CD4-positive, CD25-positive, alpha-beta regulatory T cell (primary cell): Measurements from ENCODE around the gene RNF19B. TPM values are rescaled to one million over a fixed set of nuclear protein-coding genes. Genes with fewer than 3 reads are reported as not detected.

ENCODE experiments used
- ATAC-seq, 2 donors: fragments of 150-1000 bp; cut with Tn5 transposase; one replicate each; pipeline ENCODE4 v1.10.0; 2021; ENCODE audit warnings: low read depth in 2 of 2, moderate number of reproducible peaks in 2 of 2, moderate library complexity in 1 of 2
- DNase-seq, 3 donors: peaks; one replicate each; pipeline versions ENCODE4 v3.0.0 to v3.0.0-alpha.2; 2012 to 2022; ENCODE audit warnings: mixed read lengths in 1 of 3
- H3K27ac ChIP-seq: one replicate; pipeline ENCODE4 v1.7.0; 2013; ENCODE audit warnings: mild to moderate bottlenecking, low read length; ENCODE audit not compliant: insufficient read depth, poor library complexity, severe bottlenecking
- H3K27me3 ChIP-seq: one replicate; pipeline ENCODE4 v1.7.0; 2013; ENCODE audit warnings: low read length; ENCODE audit not compliant: control insufficient read depth, insufficient read depth
- H3K36me3 ChIP-seq: one replicate; pipeline ENCODE4 v1.7.0; 2013; ENCODE audit warnings: mild to moderate bottlenecking, low read length, moderate library complexity; ENCODE audit not compliant: control insufficient read depth, insufficient read depth
- H3K4me1 ChIP-seq: 2 replicates; pipeline ENCODE4 v1.7.0; 2013; ENCODE audit warnings: mild to moderate bottlenecking, low read length; ENCODE audit not compliant: insufficient read depth, control insufficient read depth, poor library complexity, severe bottlenecking
- H3K4me3 ChIP-seq: one replicate; pipeline ENCODE4 v1.7.0; 2013; ENCODE audit warnings: low read depth, mild to moderate bottlenecking, low read length, moderate library complexity
- H3K9me3 ChIP-seq, 2 experiments: 1 replicate in 1 of 2; 2 replicates in 1 of 2; pipeline ENCODE4 v1.7.0; 2013; ENCODE audit warnings: low read length in 2 of 2, mild to moderate bottlenecking in 1 of 2, moderate library complexity in 1 of 2; ENCODE audit not compliant: control insufficient read depth in 2 of 2
- H3K27ac Mint-ChIP-seq, 3 donors: one replicate each; pipeline ENCODE4 v1.8.0; 2020 to 2022; ENCODE audit warnings: mild to moderate bottlenecking in 3 of 3, mixed read lengths in 3 of 3, moderate library complexity in 2 of 3
- H3K27me3 Mint-ChIP-seq: one replicate; pipeline ENCODE4 v1.8.0; 2022; ENCODE audit warnings: mild to moderate bottlenecking, mixed read lengths
- H3K36me3 Mint-ChIP-seq: one replicate; pipeline ENCODE4 v1.8.0; 2020; ENCODE audit warnings: mixed read lengths
- H3K4me1 Mint-ChIP-seq, 4 donors: one replicate each; pipeline ENCODE4 v1.8.0; 2020 to 2022; ENCODE audit warnings: mixed read lengths in 4 of 4, mild to moderate bottlenecking in 1 of 4
- H3K4me3 Mint-ChIP-seq, 4 donors: one replicate each; pipeline ENCODE4 v1.8.0; 2020 to 2022; ENCODE audit warnings: mild to moderate bottlenecking in 4 of 4, mixed read lengths in 4 of 4, moderate library complexity in 3 of 4
- H3K9me3 Mint-ChIP-seq, 7 donors: one replicate each; pipeline ENCODE4 v1.8.0; 2020 to 2022; ENCODE audit warnings: mixed read lengths in 7 of 7, mild to moderate bottlenecking in 3 of 7, moderate library complexity in 2 of 7
- polyA plus RNA-seq, 4 donors: library from polyadenylated mRNA; unstranded; fragments of 300-500 nt; fragmentation: Illumina TruSeq; gene quantifications; one replicate each; pipeline ENCODE4 v1.2.3, GENCODE V29; 2021
- total RNA-seq: library from RNA; stranded (reverse); gene quantifications from one replicate; pipeline ENCODE4 v1.2.3, GENCODE V29; 2022

RNF19B gene
- total and polyA plus RNA-seq, 5 donors from 2014 or later = 2.0 to 44.9 (median 2.4) TPM

GRCh38 chr1:32928285-32928684, 36.3 kb downstream of the RNF19B start:
- peaks cover 46% of the 10 kb centered on the region for H3K27me3 Mint-ChIP-seq
- peaks cover 0 to 2% (median 0%) of the 10 kb centered on the region in 7 donors for H3K9me3 Mint-ChIP-seq
- peaks cover 11% of the 10 kb centered on the region for H3K4me1 ChIP-seq

GRCh38 chr1:32927441-32927840, 37.2 kb downstream of the RNF19B start:
- Mint-ChIP-seq H3K4me3 (no peak overlapping the region), H3K27ac (no peak overlapping the region), H3K9me3 (peaks cover 0 to 2% (median 0%) of the 10 kb centered on the region in 7 donors), H3K27me3 (peaks cover 54% of the 10 kb centered on the region), H3K4me1 (peaks cover 0 to 22% (median 8%) of the 10 kb centered on the region in 4 donors), H3K36me3 (peaks cover 3% of the 10 kb centered on the region)
- peaks cover 20% of the 10 kb centered on the region for H3K27me3 ChIP-seq
- H3K4me3 ChIP-seq = no peak overlapping the region
- no peaks in the 10 kb centered on the region for H3K36me3 ChIP-seq
- no peak for DNase-seq
- H3K27ac ChIP-seq = no peak overlapping the region
- peaks cover 11% of the 10 kb centered on the region for H3K4me1 ChIP-seq
- ATAC-seq = no peak
- H3K9me3 ChIP-seq = no peaks in the 10 kb centered on the region

More at GRCh38 chr1:32928285-32928684, 36.3 kb downstream of the RNF19B start:
- H3K9me3 ChIP-seq = no peaks in the 10 kb centered on the region
- H3K4me3 ChIP-seq = no peak overlapping the region
- H3K36me3 Mint-ChIP-seq = peaks cover 3% of the 10 kb centered on the region
- no peak overlapping the region for H3K27ac Mint-ChIP-seq
- peaks cover 15% of the 10 kb centered on the region for H3K27me3 ChIP-seq
- no peak overlapping the region for H3K27ac ChIP-seq
- DNase-seq (no peak), ATAC-seq (no peak)
- no peak overlapping the region for H3K4me3 Mint-ChIP-seq
- H3K4me1 Mint-ChIP-seq = peaks cover 0 to 22% (median 10%) of the 10 kb centered on the region in 4 donors
- H3K36me3 ChIP-seq = no peaks in the 10 kb centered on the region

GRCh38 chr1:32926562-32926961, 38.0 kb downstream of the RNF19B start:
- Histone ChIP-seq H3K4me3 (no peak overlapping the region), H3K27ac (no peak overlapping the region), H3K9me3 (no peaks in the 10 kb centered on the region), H3K4me1 (peaks cover 11% of the 10 kb centered on the region), H3K36me3 (no peaks in the 10 kb centered on the region), H3K27me3 (peaks cover 20% of the 10 kb centered on the region)
- Mint-ChIP-seq H3K27me3 (peaks cover 60% of the 10 kb centered on the region), H3K9me3 (peaks cover 0 to 2% (median 0%) of the 10 kb centered on the region in 7 donors), H3K36me3 (peaks cover 3% of the 10 kb centered on the region), H3K27ac (no peak overlapping the region), H3K4me1 (peaks cover 0 to 22% (median 8%) of the 10 kb centered on the region in 4 donors), H3K4me3 (no peak overlapping the region)
- ATAC-seq (no peak), DNase-seq (no peak)

DNA sequence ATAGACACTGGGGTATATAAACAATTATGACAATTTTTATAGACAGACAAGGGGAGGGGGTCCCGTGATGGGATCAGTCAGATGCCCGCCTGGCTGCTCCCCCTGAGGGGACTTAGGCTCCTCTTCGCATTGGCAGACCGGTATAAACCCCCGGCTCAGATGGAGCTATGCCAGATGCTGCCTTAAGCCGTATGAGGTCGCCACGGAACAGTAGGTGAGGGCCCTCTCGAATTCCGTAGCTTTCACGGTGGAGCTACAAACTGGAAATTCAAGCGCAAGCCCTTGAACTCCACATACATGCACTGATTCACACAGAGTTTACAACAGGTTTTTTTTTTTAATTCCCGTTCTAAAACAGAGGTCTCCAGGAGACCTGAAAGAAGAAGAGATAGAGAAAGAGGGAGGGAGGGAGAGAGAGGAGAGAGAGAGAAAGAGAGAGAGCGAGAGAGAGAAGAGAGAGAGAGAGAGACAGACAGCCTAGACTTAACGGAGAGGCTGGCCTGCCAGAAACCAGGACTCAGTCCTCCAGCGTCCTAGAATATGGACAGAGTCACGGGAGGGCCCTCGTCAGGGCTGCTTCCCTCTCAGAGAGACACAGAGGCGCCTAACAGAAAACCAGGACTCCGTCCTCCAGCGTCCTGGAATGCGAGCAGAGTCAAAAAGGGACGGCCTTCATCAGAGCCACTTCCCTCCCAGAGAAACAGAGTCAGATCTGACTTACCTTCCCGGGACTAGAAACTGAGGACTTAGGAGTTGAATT, 39.0 kb downstream of the RNF19B start:
- H3K4me3 ChIP-seq = no peak overlapping the region
- H3K4me1 ChIP-seq = peaks cover 11% of the 10 kb centered on the region
- ATAC-seq = peak in 1 of 2 donors; percentile 42
- Mint-ChIP-seq H3K36me3 (peaks cover 3% of the 10 kb centered on the region), H3K27ac (no peak overlapping the region), H3K4me1 (peaks cover 0 to 22% (median 8%) of the 10 kb centered on the region in 4 donors), H3K9me3 (peaks cover 0 to 2% (median 0%) of the 10 kb centered on the region in 7 donors), H3K27me3 (peaks cover 60% of the 10 kb centered on the region), H3K4me3 (peak overlapping the region in 3 of 4 donors; percentile 10 to 67 (median 22))
- no peak overlapping the region for H3K27ac ChIP-seq
- no peaks in the 10 kb centered on the region for H3K36me3 ChIP-seq
- H3K9me3 ChIP-seq = no peaks in the 10 kb centered on the region
- DNase-seq = peak in 2 of 3 donors; percentile 18 to 44
- peaks cover 22% of the 10 kb centered on the region for H3K27me3 ChIP-seq

DNA sequence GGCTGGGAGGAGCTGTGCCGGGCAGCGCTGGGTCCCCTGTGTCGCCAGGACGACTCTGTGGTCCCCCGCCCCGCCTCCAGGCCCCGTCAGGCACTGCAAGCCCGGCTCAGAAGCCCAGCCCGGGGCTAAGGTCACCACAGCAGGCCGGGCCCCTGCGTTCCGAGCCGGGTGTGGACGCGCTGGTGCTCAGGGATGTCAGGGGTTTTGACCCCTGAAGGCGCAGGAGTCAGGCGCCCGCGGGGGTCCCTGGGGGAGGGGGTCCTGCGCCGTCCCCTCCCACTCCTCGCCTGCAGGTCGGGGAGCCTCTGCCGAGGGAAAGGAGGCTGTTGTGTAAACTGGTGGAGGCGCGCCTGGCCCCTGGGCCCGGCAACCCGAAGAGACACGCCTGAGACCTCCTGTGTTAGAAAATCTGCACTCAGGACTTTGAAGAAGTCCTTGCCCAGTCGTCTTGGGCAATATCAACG, 39.7 kb downstream of the RNF19B start:
- Mint-ChIP-seq H3K4me3 (peak overlapping the region in 1 of 4 donors; percentile 67), H3K9me3 (peaks cover 0 to 2% (median 0%) of the 10 kb centered on the region in 7 donors), H3K27me3 (peaks cover 63% of the 10 kb centered on the region), H3K27ac (no peak overlapping the region), H3K4me1 (peaks cover 0 to 22% (median 8%) of the 10 kb centered on the region in 4 donors), H3K36me3 (peaks cover 3% of the 10 kb centered on the region)
- Histone ChIP-seq H3K9me3 (no peaks in the 10 kb centered on the region), H3K4me1 (peaks cover 11% of the 10 kb centered on the region), H3K27me3 (peaks cover 22% of the 10 kb centered on the region), H3K4me3 (no peak overlapping the region), H3K36me3 (no peaks in the 10 kb centered on the region), H3K27ac (no peak overlapping the region)
- DNase-seq (no peak), ATAC-seq (peak in 1 of 2 donors; percentile 42)

DNA sequence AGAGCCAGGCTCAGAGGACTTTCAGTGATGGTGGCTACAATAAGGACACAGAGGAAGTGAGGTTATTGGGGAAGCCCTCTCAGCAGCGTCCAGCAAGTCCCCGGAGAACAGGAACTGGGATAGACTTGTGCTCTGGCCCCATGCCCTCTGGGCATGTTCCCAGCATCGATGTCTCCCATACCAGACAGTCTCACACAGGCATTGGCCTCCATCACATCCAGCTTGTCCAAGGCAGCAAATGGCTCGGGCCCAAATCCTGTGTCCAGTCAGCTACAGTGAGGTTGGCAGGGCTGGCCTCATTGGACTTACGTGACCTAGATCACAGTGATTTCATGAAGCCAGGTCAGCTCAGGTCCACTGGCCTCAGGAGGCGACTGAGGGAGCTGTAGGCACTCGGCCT, 43.8 kb downstream of the RNF19B start:
- Mint-ChIP-seq H3K9me3 (no peaks in the 10 kb centered on the region), H3K27ac (no peak overlapping the region), H3K27me3 (peaks cover 60% of the 10 kb centered on the region), H3K4me1 (peaks cover 0 to 21% (median 10%) of the 10 kb centered on the region in 4 donors), H3K36me3 (peaks cover 3% of the 10 kb centered on the region), H3K4me3 (no peak overlapping the region)
- no peak overlapping the region for H3K4me3 ChIP-seq
- no peaks in the 10 kb centered on the region for H3K9me3 ChIP-seq
- peaks cover 11% of the 10 kb centered on the region for H3K4me1 ChIP-seq
- ATAC-seq = no peak
- DNase-seq = no peak
- H3K36me3 ChIP-seq = no peaks in the 10 kb centered on the region
- peaks cover 16% of the 10 kb centered on the region for H3K27me3 ChIP-seq
- no peak overlapping the region for H3K27ac ChIP-seq

- no peak overlapping the region for H3K4me3 Mint-ChIP-seq
- Histone ChIP-seq H3K27me3 (peaks cover 18% of the 10 kb centered on the region), H3K4me1 (peaks cover 5% of the 10 kb centered on the region), H3K27ac (no peak overlapping the region), H3K36me3 (no peaks in the 10 kb centered on the region), H3K4me3 (no peak overlapping the region), H3K9me3 (no peaks in the 10 kb centered on the region)
- peaks cover 0 to 14% (median 6%) of the 10 kb centered on the region in 4 donors for H3K4me1 Mint-ChIP-seq
- no peak for ATAC-seq
- DNase-seq = no peak
- H3K27ac Mint-ChIP-seq = no peak overlapping the region
- peaks cover 53% of the 10 kb centered on the region for H3K27me3 Mint-ChIP-seq
- H3K36me3 Mint-ChIP-seq = peaks cover 3% of the 10 kb centered on the region
- H3K9me3 Mint-ChIP-seq = no peaks in the 10 kb centered on the region
Measured at GRCh38 chr1:32919811-32920733, 44.5 kb downstream of the RNF19B start.
